HFFc6 (cell line): ENCODE data around the gene GASK1A. TPM values are rescaled to one million over a fixed set of nuclear protein-coding genes. Genes with fewer than 3 reads are reported as not detected.

Experiments
- DNase-seq: peaks from one replicate; pipeline ENCODE4 v3.0.0-alpha.2; 2018
- H3K27ac Mint-ChIP-seq: 2 replicates; pipeline ENCODE4 v1.8.0; 2020; ENCODE audit warnings: mild to moderate bottlenecking, mixed read lengths
- H3K27me3 Mint-ChIP-seq: 2 replicates; pipeline ENCODE4 v1.8.0; 2021; ENCODE audit warnings: mild to moderate bottlenecking, moderate library complexity, mixed read lengths; ENCODE audit not compliant: insufficient read depth
- H3K36me3 Mint-ChIP-seq: 2 replicates; pipeline ENCODE4 v1.8.0; 2021; ENCODE audit warnings: low read depth, mixed read lengths
- H3K4me1 Mint-ChIP-seq: 2 replicates; pipeline ENCODE4 v1.8.0; 2020; ENCODE audit warnings: low read depth, mixed read lengths
- H3K4me3 Mint-ChIP-seq: 2 replicates; pipeline ENCODE4 v1.8.0; 2020; ENCODE audit warnings: mild to moderate bottlenecking, moderate library complexity, mixed read lengths
- H3K9me3 Mint-ChIP-seq: 2 replicates; pipeline ENCODE4 v1.8.0; 2020; ENCODE audit warnings: mild to moderate bottlenecking, mixed read lengths
- CTCF ChIP-seq: fragments of 200-600 bp; sonication (generic); IDR thresholded peaks from 2 replicates; pipeline ENCODE4 v1.5.0; 2021; ENCODE audit warnings: antibody characterized with exemption, mild to moderate bottlenecking
- total RNA-seq, 6 experiments: library from RNA; stranded (reverse); fragmentation: NEBNext Ultra II Directional; extraction: Animal tissue kit (Norgen Biotek cat#: 25700); gene quantifications; 2 replicates in 1 of 6; 3 replicates in 5 of 6; pipeline ENCODE4 v1.2.3, GENCODE V29; 2021

The GASK1A gene
- total RNA-seq, 6 experiments from 2014 or later = not detected

- H3K9me3 Mint-ChIP-seq = no peaks in the 10 kb centered on the region
- H3K27me3 Mint-ChIP-seq = peaks cover 3% of the 10 kb centered on the region
- no peak overlapping the region for H3K4me3 Mint-ChIP-seq
- H3K27ac Mint-ChIP-seq = no peak overlapping the region
- H3K4me1 Mint-ChIP-seq = no peaks in the 10 kb centered on the region
- TF ChIP-seq CTCF = no peak
- no peaks in the 10 kb centered on the region for H3K36me3 Mint-ChIP-seq
- DNase-seq = no peak
Measured at GRCh38 chr3:43096761-43097160, 117.7 kb downstream of the GASK1A start.

- H3K4me3 Mint-ChIP-seq = no peak overlapping the region
- no peaks in the 10 kb centered on the region for H3K36me3 Mint-ChIP-seq
- peaks cover 3% of the 10 kb centered on the region for H3K27me3 Mint-ChIP-seq
- no peaks in the 10 kb centered on the region for H3K9me3 Mint-ChIP-seq
- DNase-seq = no peak
- TF ChIP-seq CTCF = no peak
- H3K27ac Mint-ChIP-seq = no peak overlapping the region
- no peaks in the 10 kb centered on the region for H3K4me1 Mint-ChIP-seq
Measured at GRCh38 chr3:43097400-43098080, 118.4 kb downstream of the GASK1A start.

DNA sequence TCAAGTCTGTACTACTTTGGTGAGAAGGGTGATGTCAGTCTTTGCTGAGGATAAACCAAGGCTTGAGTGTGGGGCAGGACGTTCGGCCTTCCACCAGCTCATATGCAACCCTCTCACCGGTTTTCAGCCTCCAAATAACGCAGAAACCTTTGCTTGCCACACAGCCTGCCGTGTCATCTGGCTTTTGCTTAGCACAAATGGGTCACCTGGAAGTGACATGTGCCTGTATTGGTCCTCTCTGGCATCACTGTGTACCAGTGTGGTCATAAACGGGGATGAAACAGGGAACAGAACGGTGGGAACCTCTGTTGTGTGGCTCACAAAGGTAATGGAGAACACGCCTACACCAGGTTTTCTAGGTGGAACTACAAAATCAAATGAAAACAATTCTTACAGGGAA is 119.7 kb downstream of the GASK1A start:
- no peaks in the 10 kb centered on the region for H3K9me3 Mint-ChIP-seq
- H3K27ac Mint-ChIP-seq = no peak overlapping the region
- TF ChIP-seq CTCF = no peak
- no peaks in the 10 kb centered on the region for H3K36me3 Mint-ChIP-seq
- H3K27me3 Mint-ChIP-seq = peaks cover 9% of the 10 kb centered on the region
- H3K4me3 Mint-ChIP-seq = no peak overlapping the region
- no peaks in the 10 kb centered on the region for H3K4me1 Mint-ChIP-seq
- no peak for DNase-seq

GRCh38 chr3:43102773-43103480 is 123.8 kb downstream of the GASK1A start:
- H3K4me1 Mint-ChIP-seq = peaks cover 7% of the 10 kb centered on the region; the same call in 1 of the 2 replicates
- no peak overlapping the region for H3K4me3 Mint-ChIP-seq
- peaks cover 7% of the 10 kb centered on the region for H3K27me3 Mint-ChIP-seq
- H3K27ac Mint-ChIP-seq = no peak overlapping the region
- no peak for TF ChIP-seq CTCF
- no peak for DNase-seq
- no peaks in the 10 kb centered on the region for H3K36me3 Mint-ChIP-seq
- no peaks in the 10 kb centered on the region for H3K9me3 Mint-ChIP-seq

DNA sequence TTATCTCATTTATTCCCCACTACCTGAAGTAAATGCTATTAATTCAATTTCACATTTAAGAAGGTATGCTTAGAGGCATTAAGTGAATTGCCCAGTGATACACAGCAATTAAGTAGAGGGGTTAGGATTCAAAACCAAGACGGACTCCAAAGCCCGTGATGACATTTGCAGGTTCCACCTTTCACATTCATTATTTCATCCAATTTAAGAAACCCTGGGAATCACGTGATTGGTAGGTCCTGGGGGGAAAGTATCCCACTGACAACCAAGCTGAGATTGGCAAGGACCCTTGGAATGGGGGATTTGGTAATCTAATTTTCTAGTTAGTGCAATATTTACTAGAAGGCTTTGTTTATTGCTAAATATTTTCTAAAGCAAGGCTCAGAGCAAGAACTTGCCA is 124.9 kb downstream of the GASK1A start:
- Mint-ChIP-seq H3K36me3 (no peaks in the 10 kb centered on the region), H3K9me3 (no peaks in the 10 kb centered on the region), H3K27me3 (peaks cover 7% of the 10 kb centered on the region), H3K4me1 (peaks cover 7% of the 10 kb centered on the region; the same call in 1 of the 2 replicates), H3K27ac (no peak overlapping the region), H3K4me3 (no peak overlapping the region)
- TF ChIP-seq CTCF = no peak
- DNase-seq = no peak
